ENCODE results near the gene CRYBA1. TPM values are rescaled to one million over a fixed set of nuclear protein-coding genes. Genes with fewer than 3 reads are reported as not detected.

Gene CRYBA1
- total RNA-seq, 1 experiment from 2014 or later = not detected

DNA sequence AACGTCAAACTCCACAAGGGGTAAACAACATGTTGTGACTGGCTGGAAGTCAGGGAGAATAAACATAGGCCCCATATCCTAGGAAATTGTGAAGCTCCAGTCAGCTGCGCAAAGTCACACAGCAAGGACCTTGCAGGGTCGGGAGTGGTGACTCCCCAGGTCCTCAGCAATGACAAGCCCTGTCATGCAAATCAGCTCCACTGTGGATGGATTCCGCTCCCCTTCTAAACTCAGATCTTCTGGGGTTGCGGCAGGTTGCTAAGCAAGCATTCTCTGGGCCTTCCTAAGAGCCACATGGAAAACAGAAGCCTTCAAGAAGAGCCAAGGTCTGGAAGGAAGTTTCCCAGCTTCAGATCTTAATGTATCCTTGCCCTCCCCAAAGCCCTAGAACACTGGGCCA is 37.6 kb upstream of the CRYBA1 start:
- ATAC-seq = no peak
- H3K27ac ChIP-seq (ENCODE audit: low read depth, low read length) = no peak overlapping the region
- ChIA-PET POLR2A (no interaction called here), RAD21 (ENCODE audit: low non-redundant PET in 1 of 2, low total read pairs in 2 of 2, uncharacterized antibody in 2 of 2, unreplicated experiment in 2 of 2) (no interaction called here), CTCF (interaction anchor here (0.9 to 1.9 kb wide), 2 partner anchors 10 to 29 kb away, joined by 3 to 10 read pairs; partner anchors contain the start of gene MYO18A)
- H4K20me1 ChIP-seq (ENCODE audit: insufficient read depth) = no peaks in the 10 kb centered on the region
- no peak overlapping the region for H3K4me2 ChIP-seq (ENCODE audit: low read length)
- H2AFZ ChIP-seq (ENCODE audit: low read depth, low read length, poor library complexity, severe bottlenecking) = no peak overlapping the region
- TF ChIP-seq POLR2AphosphoS5 (IDR thresholded peaks at IDR 0.05; ENCODE audit: low read depth, low read length) = no peak
- no peak for TF ChIP-seq SIN3A (IDR thresholded peaks at IDR 0.05; ENCODE audit: low read depth)
- TF ChIP-seq SP1 (IDR thresholded peaks at IDR 0.05; ENCODE audit: low read depth) = no peak
- no peak for TF ChIP-seq TCF7L2 (IDR thresholded peaks at IDR 0.05; ENCODE audit: borderline replicate concordance, extremely low read depth, insufficient read depth, insufficient read length)
- TF ChIP-seq, protein P1, sequence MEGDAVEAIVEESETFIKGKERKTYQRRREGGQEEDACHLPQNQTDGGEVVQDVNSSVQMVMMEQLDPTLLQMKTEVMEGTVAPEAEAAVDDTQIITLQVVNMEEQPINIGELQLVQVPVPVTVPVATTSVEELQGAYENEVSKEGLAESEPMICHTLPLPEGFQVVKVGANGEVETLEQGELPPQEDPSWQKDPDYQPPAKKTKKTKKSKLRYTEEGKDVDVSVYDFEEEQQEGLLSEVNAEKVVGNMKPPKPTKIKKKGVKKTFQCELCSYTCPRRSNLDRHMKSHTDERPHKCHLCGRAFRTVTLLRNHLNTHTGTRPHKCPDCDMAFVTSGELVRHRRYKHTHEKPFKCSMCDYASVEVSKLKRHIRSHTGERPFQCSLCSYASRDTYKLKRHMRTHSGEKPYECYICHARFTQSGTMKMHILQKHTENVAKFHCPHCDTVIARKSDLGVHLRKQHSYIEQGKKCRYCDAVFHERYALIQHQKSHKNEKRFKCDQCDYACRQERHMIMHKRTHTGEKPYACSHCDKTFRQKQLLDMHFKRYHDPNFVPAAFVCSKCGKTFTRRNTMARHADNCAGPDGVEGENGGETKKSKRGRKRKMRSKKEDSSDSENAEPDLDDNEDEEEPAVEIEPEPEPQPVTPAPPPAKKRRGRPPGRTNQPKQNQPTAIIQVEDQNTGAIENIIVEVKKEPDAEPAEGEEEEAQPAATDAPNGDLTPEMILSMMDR (IDR thresholded peaks at IDR 0.05 in 2 of 3, conservative IDR thresholded peaks at IDR 0.05 in 1 of 3; ENCODE audit: borderline replicate concordance in 1 of 3, insufficient read depth in 1 of 3, low read depth in 2 of 3, low read length in 2 of 3) = no peak
- H3K9ac ChIP-seq (ENCODE audit: low read length) = no peak overlapping the region
- no peaks in the 10 kb centered on the region for H3K9me3 ChIP-seq (ENCODE audit: control insufficient read depth in 1 of 2, insufficient read depth in 1 of 2, low read depth in 1 of 2, low read length in 2 of 2)
- no peak for DNase-seq (ENCODE audit: low read depth, low spot score)
- no TSS peak for BruUV-seq (replicated peaks)
- H3K4me3 ChIP-seq (replicated peaks in 1 of 2; ENCODE audit: low read depth in 1 of 2, low read length in 2 of 2) = no peak overlapping the region
- H3K9me2 ChIP-seq (ENCODE audit: insufficient read depth) = no peaks in the 10 kb centered on the region
- H3K4me1 ChIP-seq (ENCODE audit: control insufficient read depth in 1 of 2, insufficient read depth in 2 of 2, low read length in 2 of 2) = no peaks in the 10 kb centered on the region
- intact Hi-C loops (cut with micrococcal nuclease) = no loop called here
- H3K27me3 ChIP-seq (ENCODE audit: insufficient read depth, low read length) = no peaks in the 10 kb centered on the region
- H3K36me3 ChIP-seq (ENCODE audit: control insufficient read depth in 1 of 2, insufficient read depth in 2 of 2, low read length in 2 of 2) = 0 out of 4 replicates have a peak, but pooled peaks cover 0 to 4% of the 10 kb centered on the region in 2 experiments
- H3K79me2 ChIP-seq (ENCODE audit: insufficient read depth, low read length) = no peaks in the 10 kb centered on the region

DNA sequence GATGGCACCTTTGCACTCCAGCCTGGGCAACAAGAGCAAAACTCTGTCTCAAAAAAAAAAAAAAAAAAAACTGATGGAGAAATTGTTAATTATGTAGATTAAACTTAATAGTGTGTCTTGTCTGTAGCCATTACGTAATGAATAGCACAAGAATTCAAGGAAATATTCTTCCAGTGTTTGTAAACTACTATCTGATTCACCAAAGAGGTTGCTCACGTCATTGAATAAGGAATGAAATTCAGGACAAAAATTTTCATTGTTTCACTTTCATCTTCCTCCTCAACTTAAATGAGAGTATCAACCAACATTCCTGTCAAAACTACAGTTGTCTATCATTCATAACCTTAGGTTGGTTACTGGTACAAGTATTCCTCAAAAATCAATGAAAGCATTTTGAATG is 35.8 kb upstream of the CRYBA1 start:
- H3K4me3 ChIP-seq (replicated peaks in 1 of 2; ENCODE audit: low read depth in 1 of 2, low read length in 2 of 2) = no peak overlapping the region
- H3K9me2 ChIP-seq (ENCODE audit: insufficient read depth) = no peaks in the 10 kb centered on the region
- H3K4me1 ChIP-seq (ENCODE audit: control insufficient read depth in 1 of 2, insufficient read depth in 2 of 2, low read length in 2 of 2) = no peaks in the 10 kb centered on the region
- TF ChIP-seq SP1 (IDR thresholded peaks at IDR 0.05; ENCODE audit: low read depth) (no peak), RAD21 (IDR thresholded peaks at IDR 0.05; ENCODE audit: low read depth) (no peak), SRF (IDR thresholded peaks at IDR 0.05; ENCODE audit: low read depth) (no peak), POLR2AphosphoS5 (IDR thresholded peaks at IDR 0.05; ENCODE audit: low read depth, low read length) (no peak), FOSL1 (IDR thresholded peaks at IDR 0.05; ENCODE audit: low read depth) (no peak), YY1 (IDR thresholded peaks at IDR 0.05; ENCODE audit: extremely low read depth, insufficient replicate concordance, low read depth, low read length) (no peak), JUND (IDR thresholded peaks at IDR 0.05) (no peak), EZH2 (IDR thresholded peaks at IDR 0.05) (no peak), CEBPB (IDR thresholded peaks at IDR 0.05; ENCODE audit: low read depth) (no peak), EZH2phosphoT487 (IDR thresholded peaks at IDR 0.05; ENCODE audit: borderline replicate concordance) (no peak), SIN3A (IDR thresholded peaks at IDR 0.05; ENCODE audit: low read depth) (no peak)
- DNase-seq (ENCODE audit: low read depth, low spot score) = no peak
- H3K9me3 ChIP-seq (ENCODE audit: control insufficient read depth in 1 of 2, insufficient read depth in 1 of 2, low read depth in 1 of 2, low read length in 2 of 2) = no peaks in the 10 kb centered on the region
- no peak overlapping the region for H2AFZ ChIP-seq (ENCODE audit: low read depth, low read length, poor library complexity, severe bottlenecking)
- CTCF ChIA-PET = interaction anchor here (1.2 kb wide), 1 partner anchor 94 kb away, joined by 3 read pairs; no protein-coding TSS in a partner anchor
- no peaks in the 10 kb centered on the region for H3K79me2 ChIP-seq (ENCODE audit: insufficient read depth, low read length)
- H3K36me3 ChIP-seq (ENCODE audit: control insufficient read depth in 1 of 2, insufficient read depth in 2 of 2, low read length in 2 of 2) = 0 out of 4 replicates have a peak, but pooled peaks cover 0 to 4% of the 10 kb centered on the region in 2 experiments
- no peaks in the 10 kb centered on the region for H4K20me1 ChIP-seq (ENCODE audit: insufficient read depth)
- no peak overlapping the region for H3K4me2 ChIP-seq (ENCODE audit: low read length)
- POLR2A ChIA-PET = no interaction called here
- H3K9ac ChIP-seq (ENCODE audit: low read length) = no peak overlapping the region
- no peaks in the 10 kb centered on the region for H3K27me3 ChIP-seq (ENCODE audit: insufficient read depth, low read length)
- RAD21 ChIA-PET (ENCODE audit: low non-redundant PET in 1 of 2, low total read pairs in 2 of 2, uncharacterized antibody in 2 of 2, unreplicated experiment in 2 of 2) = no interaction called here
- intact Hi-C loops (cut with micrococcal nuclease) = no loop called here
- H3K27ac ChIP-seq (ENCODE audit: low read depth, low read length) = no peak overlapping the region
- ATAC-seq = no peak
- no TSS peak for BruUV-seq (replicated peaks)
